Measurements from ENCODE around the gene IGFL3. TPM values are rescaled to one million over a fixed set of nuclear protein-coding genes. Genes with fewer than 3 reads are reported as not detected.

IGFL3 gene
- total and polyA plus RNA-seq, 8 donors: not detected

GRCh38 chr19:46085888-46086287, 38.6 kb downstream of the IGFL3 start:
- DNase-seq: no peak
- no peak for TF ChIP-seq CTCF (IDR thresholded peaks at IDR 0.05)
- ATAC-seq: no peak
- H3K36me3 ChIP-seq: no peaks in the 10 kb centered on the region
- peaks cover 0 to 35% of the 10 kb centered on the region in 2 donors for H3K27me3 ChIP-seq
- no peak overlapping the region for H3K27ac ChIP-seq
- intact Hi-C loops (cut with DNase I): loop anchor here in 1 of 2 donors (10.0 kb wide), 1 partner anchor 99 kb away; no protein-coding TSS in a partner anchor
- H3K4me3 ChIP-seq: no peak overlapping the region
- peaks cover 0 to 21% of the 10 kb centered on the region in 2 donors for H3K9me3 ChIP-seq
- no peaks in the 10 kb centered on the region for H3K4me1 ChIP-seq

GRCh38 chr19:46082728-46083050, 41.8 kb downstream of the IGFL3 start:
- no peak for TF ChIP-seq CTCF (IDR thresholded peaks at IDR 0.05)
- no peak for ATAC-seq

GRCh38 chr19:46081928-46082727, 42.4 kb downstream of the IGFL3 start:
- Histone ChIP-seq H3K27me3 (peaks cover 15 to 67% of the 10 kb centered on the region in 2 donors), H3K27ac (no peak overlapping the region), H3K4me3 (no peak overlapping the region), H3K4me1 (peaks cover 0 to 6% of the 10 kb centered on the region in 2 donors), H3K36me3 (no peaks in the 10 kb centered on the region), H3K9me3 (peaks cover 0 to 14% of the 10 kb centered on the region in 2 donors)
- TF ChIP-seq CTCF (IDR thresholded peaks at IDR 0.05): peak; percentile 61 to 63
- intact Hi-C loops (cut with DNase I): loop anchor here in 1 of 2 donors (10.0 kb wide), 1 partner anchor 103 kb away; no protein-coding TSS in a partner anchor
- peak in 2 of 4 donors; percentile 15 to 53 for DNase-seq
- peak; percentile 71 for ATAC-seq

More at GRCh38 chr19:46082728-46083050, 41.8 kb downstream of the IGFL3 start:
- H3K4me3 ChIP-seq: no peak overlapping the region
- H3K27me3 ChIP-seq: peaks cover 10 to 61% of the 10 kb centered on the region in 2 donors
- peaks cover 0 to under 1% of the 10 kb centered on the region in 2 donors for H3K4me1 ChIP-seq
- H3K36me3 ChIP-seq: no peaks in the 10 kb centered on the region
- H3K27ac ChIP-seq: no peak overlapping the region
- H3K9me3 ChIP-seq: peaks cover 0 to 14% of the 10 kb centered on the region in 2 donors
- intact Hi-C loops (cut with DNase I): loop anchor here in 1 of 2 donors (10.0 kb wide), 1 partner anchor 102 kb away; no protein-coding TSS in a partner anchor
- DNase-seq: no peak

GRCh38 chr19:46080561-46080960, 43.9 kb downstream of the IGFL3 start:
- Histone ChIP-seq H3K4me3 (no peak overlapping the region), H3K27me3 (peaks cover 30 to 82% of the 10 kb centered on the region in 2 donors), H3K27ac (no peak overlapping the region), H3K36me3 (no peaks in the 10 kb centered on the region), H3K9me3 (peaks cover 0 to 3% of the 10 kb centered on the region in 2 donors), H3K4me1 (peaks cover 0 to 8% of the 10 kb centered on the region in 2 donors)
- no peak for TF ChIP-seq CTCF (IDR thresholded peaks at IDR 0.05)
- DNase-seq (peak in 1 of 4 donors; percentile 70), ATAC-seq (peak; percentile 51)
- intact Hi-C loops (cut with DNase I): loop anchor here in 1 of 2 donors (10.0 kb wide), 1 partner anchor 104 kb away; no protein-coding TSS in a partner anchor

GRCh38 chr19:46079576-46079975, 44.9 kb downstream of the IGFL3 start:
- TF ChIP-seq CTCF (IDR thresholded peaks at IDR 0.05): no peak
- Histone ChIP-seq H3K27me3 (peaks cover 38 to 85% of the 10 kb centered on the region in 2 donors), H3K4me3 (no peak overlapping the region), H3K4me1 (peaks cover 0 to 8% of the 10 kb centered on the region in 2 donors), H3K36me3 (no peaks in the 10 kb centered on the region), H3K27ac (no peak overlapping the region), H3K9me3 (no peaks in the 10 kb centered on the region)
- ATAC-seq: no peak
- intact Hi-C loops (cut with DNase I): loop anchor here in 1 of 2 donors (5.0 kb wide), 1 partner anchor 188 kb away; no protein-coding TSS in a partner anchor
- no peak for DNase-seq
